Left hindlimb (tissue), 1 donor: Measurements from ENCODE around the gene EVA1B.

Experiments
- DNase-seq: peaks from one replicate; pipeline ENCODE4 v3.0.0-alpha.2; 2018

The EVA1B gene

GRCh38 chr1:36307601-36308330 lies 15.7 kb downstream of the EVA1B start:
- no peak for DNase-seq

- peak; percentile 94 for DNase-seq
Measured at GRCh38 chr1:36306902-36307456, 16.5 kb downstream of the EVA1B start.

- no peak for DNase-seq
Measured at GRCh38 chr1:36306210-36306901, 17.1 kb downstream of the EVA1B start, which contains the start of gene SH3D21. SH3D21 (plus strand) TSS chr1:36306368; CDS start chr1:36306421, 53 bp downstream.

- DNase-seq, result no peak
Measured at GRCh38 chr1:36305915-36306209, 17.6 kb downstream of the EVA1B start.

GRCh38 chr1:36304970-36305914 lies 18.2 kb downstream of the EVA1B start:
- no peak for DNase-seq

- DNase-seq, result no peak
Measured at GRCh38 chr1:36304521-36304920, 18.9 kb downstream of the EVA1B start.

- no peak for DNase-seq
Measured at GRCh38 chr1:36303650-36304360, 19.6 kb downstream of the EVA1B start.

GRCh38 chr1:36303244-36303643 lies 20.2 kb downstream of the EVA1B start:
- no peak for DNase-seq

GRCh38 chr1:36301220-36301619 lies 22.2 kb downstream of the EVA1B start:
- no peak for DNase-seq

GRCh38 chr1:36300526-36300925 lies 22.9 kb downstream of the EVA1B start:
- no peak for DNase-seq

- no peak for DNase-seq
Measured at GRCh38 chr1:36298640-36299039, 24.8 kb downstream of the EVA1B start.

- DNase-seq, result no peak
Measured at GRCh38 chr1:36297062-36297461, 26.4 kb downstream of the EVA1B start.

- DNase-seq, result no peak
Measured at GRCh38 chr1:36295390-36295789, 28.1 kb downstream of the EVA1B start.

GRCh38 chr1:36287595-36287994 lies 35.9 kb downstream of the EVA1B start:
- DNase-seq, result no peak

GRCh38 chr1:36286802-36287201 lies 36.6 kb downstream of the EVA1B start:
- DNase-seq, result no peak

- peak; percentile 59 for DNase-seq
Measured at GRCh38 chr1:36285443-36286101, 37.9 kb downstream of the EVA1B start.

GRCh38 chr1:36284517-36284916 lies 38.9 kb downstream of the EVA1B start:
- DNase-seq, result no peak

GRCh38 chr1:36284061-36284460 lies 39.4 kb downstream of the EVA1B start:
- DNase-seq, result no peak

- DNase-seq, result no peak
Measured at GRCh38 chr1:36279789-36280296, 43.6 kb downstream of the EVA1B start.

- DNase-seq, result no peak
Measured at GRCh38 chr1:36279110-36279788, 44.2 kb downstream of the EVA1B start.

- DNase-seq, result no peak
Measured at GRCh38 chr1:36276688-36277087, 46.8 kb downstream of the EVA1B start.
